ENCODE measurements around the gene WNT8B. TPM values are rescaled to one million over a fixed set of nuclear protein-coding genes. Genes with fewer than 3 reads are reported as not detected.

WNT8B gene
- total and polyA plus RNA-seq, 3 donors from 2014 or later = 0.20 to 0.37 TPM; not detected in 1

- no peaks in the 10 kb centered on the region for H3K4me1 ChIP-seq
- no peaks in the 10 kb centered on the region for H3K27me3 ChIP-seq
- WGBS, 2 donors = 17 to 20% methylated on average over 13 of the region's 13 CpGs
- H3K4me3 ChIP-seq = peak overlapping the region in 1 of 2 donors; percentile 4
- H3K9me3 ChIP-seq = no peaks in the 10 kb centered on the region
- peak; percentile 99 for DNase-seq
- no peaks in the 10 kb centered on the region for H3K36me3 ChIP-seq (ENCODE audit: low read depth, missing control alignments)
- H3K27ac ChIP-seq = no peak overlapping the region
- peak; percentile 99 to 100 (median 99) for TF ChIP-seq CTCF (IDR thresholded peaks at IDR 0.05)
- TF ChIP-seq POLR2A (IDR thresholded peaks at IDR 0.05) = no peak
- intact Hi-C loops (cut with DNase I; ENCODE audit: low total_unique reads) = loop anchor here (5.0 kb wide), 1 partner anchor 91 kb away; no protein-coding TSS in a partner anchor
Measured at GRCh38 chr10:100433253-100434240, 29.3 kb upstream of the WNT8B start.

GRCh38 chr10:100436255-100436654, 26.6 kb upstream of the WNT8B start:
- no peak for TF ChIP-seq POLR2A (IDR thresholded peaks at IDR 0.05)
- no peak for TF ChIP-seq CTCF (IDR thresholded peaks at IDR 0.05)
- H3K4me1 ChIP-seq = no peaks in the 10 kb centered on the region
- intact Hi-C loops (cut with DNase I; ENCODE audit: low total_unique reads) = no loop called here
- H3K36me3 ChIP-seq (ENCODE audit: low read depth, missing control alignments) = no peaks in the 10 kb centered on the region
- no peaks in the 10 kb centered on the region for H3K27me3 ChIP-seq
- 68 to 80% methylated on average over 3 of the region's 3 CpGs for WGBS, 2 donors
- DNase-seq = no peak
- no peaks in the 10 kb centered on the region for H3K9me3 ChIP-seq
- H3K4me3 ChIP-seq = no peak overlapping the region
- no peak overlapping the region for H3K27ac ChIP-seq

GRCh38 chr10:100438674-100439315, 24.0 kb upstream of the WNT8B start:
- Histone ChIP-seq H3K27ac (no peak overlapping the region), H3K9me3 (no peaks in the 10 kb centered on the region), H3K27me3 (no peaks in the 10 kb centered on the region), H3K36me3 (ENCODE audit: low read depth, missing control alignments) (no peaks in the 10 kb centered on the region), H3K4me3 (no peak overlapping the region), H3K4me1 (no peaks in the 10 kb centered on the region)
- DNase-seq = no peak
- intact Hi-C loops (cut with DNase I; ENCODE audit: low total_unique reads) = no loop called here
- TF ChIP-seq CTCF (IDR thresholded peaks at IDR 0.05) (no peak), POLR2A (IDR thresholded peaks at IDR 0.05) (no peak)
- WGBS, 2 donors = 93 to 94% methylated on average over 6 of the region's 6 CpGs

- 88 to 89% methylated on average over 3 of the region's 3 CpGs for WGBS, 2 donors
- H3K36me3 ChIP-seq (ENCODE audit: low read depth, missing control alignments) = no peaks in the 10 kb centered on the region
- no peak overlapping the region for H3K4me3 ChIP-seq
- no peaks in the 10 kb centered on the region for H3K9me3 ChIP-seq
- TF ChIP-seq POLR2A (IDR thresholded peaks at IDR 0.05) = no peak
- TF ChIP-seq CTCF (IDR thresholded peaks at IDR 0.05) = no peak
- H3K27ac ChIP-seq = no peak overlapping the region
- no peak for DNase-seq
- intact Hi-C loops (cut with DNase I; ENCODE audit: low total_unique reads) = no loop called here
- H3K4me1 ChIP-seq = no peaks in the 10 kb centered on the region
- H3K27me3 ChIP-seq = no peaks in the 10 kb centered on the region
Measured at GRCh38 chr10:100442548-100442947, 20.3 kb upstream of the WNT8B start.

Measured in testis (tissue), 3 donors.